IgD-negative memory B cell (primary cell): ENCODE data around the gene CHD1. TPM values are rescaled to one million over a fixed set of nuclear protein-coding genes. Genes with fewer than 3 reads are reported as not detected.

Experiments used
- H3K27ac Mint-ChIP-seq, 3 donors: one replicate each; pipeline ENCODE4 v1.8.0; 2020 to 2022; ENCODE audit warnings: mild to moderate bottlenecking in 3 of 3, mixed read lengths in 3 of 3, moderate library complexity in 1 of 3
- H3K27me3 Mint-ChIP-seq: one replicate; pipeline ENCODE4 v1.8.0; 2021; ENCODE audit warnings: mixed read lengths
- H3K36me3 Mint-ChIP-seq: one replicate; pipeline ENCODE4 v1.8.0; 2020; ENCODE audit warnings: mild to moderate bottlenecking, mixed read lengths
- H3K4me1 Mint-ChIP-seq, 3 donors: one replicate each; pipeline ENCODE4 v1.8.0; 2020 to 2022; ENCODE audit warnings: mixed read lengths in 3 of 3, mild to moderate bottlenecking in 1 of 3
- H3K4me3 Mint-ChIP-seq, 4 donors: one replicate each; pipeline ENCODE4 v1.8.0; 2020 to 2022; ENCODE audit warnings: mild to moderate bottlenecking in 4 of 4, mixed read lengths in 4 of 4, moderate library complexity in 3 of 4
- H3K9me3 Mint-ChIP-seq, 3 donors: one replicate each; pipeline ENCODE4 v1.8.0; 2020 to 2021; ENCODE audit warnings: mixed read lengths in 3 of 3, mild to moderate bottlenecking in 1 of 3
- polyA plus RNA-seq: library from polyadenylated mRNA; unstranded; fragments of 300-500 nt; fragmentation: Illumina TruSeq; gene quantifications from one replicate; pipeline ENCODE4 v1.2.3, GENCODE V29; 2021

CHD1 gene
- polyA plus RNA-seq, 1 donor from 2014 or later = 13.9 TPM

GRCh38 chr5:98927242-98927988 is 1.4 kb downstream of the CHD1 start:
- no peaks in the 10 kb centered on the region for H3K27me3 Mint-ChIP-seq
- peaks cover 3% of the 10 kb centered on the region for H3K36me3 Mint-ChIP-seq
- H3K4me1 Mint-ChIP-seq = peaks cover 15 to 45% (median 34%) of the 10 kb centered on the region in 3 donors
- H3K4me3 Mint-ChIP-seq = peak overlapping the region; percentile 89 to 96 (median 95)
- H3K27ac Mint-ChIP-seq = peak overlapping the region; percentile 81 to 98 (median 95)
- H3K9me3 Mint-ChIP-seq = no peaks in the 10 kb centered on the region

GRCh38 chr5:98923966-98924365 is 4.8 kb downstream of the CHD1 start:
- Mint-ChIP-seq H3K36me3 (peaks cover 3% of the 10 kb centered on the region), H3K9me3 (no peaks in the 10 kb centered on the region), H3K4me3 (no peak overlapping the region), H3K27me3 (no peaks in the 10 kb centered on the region), H3K4me1 (peaks cover 36 to 41% (median 38%) of the 10 kb centered on the region in 3 donors), H3K27ac (peak overlapping the region in 2 of 3 donors; percentile 61 to 80)

- no peaks in the 10 kb centered on the region for H3K9me3 Mint-ChIP-seq
- peak overlapping the region in 1 of 4 donors; percentile 74 for H3K4me3 Mint-ChIP-seq
- peaks cover 3% of the 10 kb centered on the region for H3K36me3 Mint-ChIP-seq
- H3K27me3 Mint-ChIP-seq = no peaks in the 10 kb centered on the region
- H3K27ac Mint-ChIP-seq = peak overlapping the region in 2 of 3 donors; percentile 5 to 81
- H3K4me1 Mint-ChIP-seq = peaks cover 45 to 49% (median 46%) of the 10 kb centered on the region in 3 donors
Measured at GRCh38 chr5:98921947-98922505, 6.8 kb downstream of the CHD1 start.

- Mint-ChIP-seq H3K27ac (peak overlapping the region in 1 of 3 donors; percentile 27), H3K4me1 (peaks cover 54 to 63% (median 59%) of the 10 kb centered on the region in 3 donors), H3K9me3 (no peaks in the 10 kb centered on the region), H3K27me3 (no peaks in the 10 kb centered on the region), H3K4me3 (no peak overlapping the region), H3K36me3 (peaks cover 2% of the 10 kb centered on the region)
Measured at GRCh38 chr5:98917433-98917832, 11.4 kb downstream of the CHD1 start.

GRCh38 chr5:98916540-98916939 is 12.3 kb downstream of the CHD1 start:
- H3K27me3 Mint-ChIP-seq = no peaks in the 10 kb centered on the region
- peaks cover 2% of the 10 kb centered on the region for H3K36me3 Mint-ChIP-seq
- H3K9me3 Mint-ChIP-seq = no peaks in the 10 kb centered on the region
- H3K4me3 Mint-ChIP-seq = peak overlapping the region in 1 of 4 donors; percentile 1
- peaks cover 53 to 58% (median 57%) of the 10 kb centered on the region in 3 donors for H3K4me1 Mint-ChIP-seq
- peak overlapping the region in 1 of 3 donors; percentile 27 for H3K27ac Mint-ChIP-seq

- Mint-ChIP-seq H3K36me3 (peaks cover 2% of the 10 kb centered on the region), H3K4me3 (peak overlapping the region in 1 of 4 donors; percentile 3), H3K9me3 (no peaks in the 10 kb centered on the region), H3K27me3 (no peaks in the 10 kb centered on the region), H3K27ac (peak overlapping the region in 1 of 3 donors; percentile 61), H3K4me1 (peaks cover 59 to 65% (median 61%) of the 10 kb centered on the region in 3 donors)
Measured at GRCh38 chr5:98913911-98914310, 14.9 kb downstream of the CHD1 start.

GRCh38 chr5:98911280-98912040 is 17.3 kb downstream of the CHD1 start:
- Mint-ChIP-seq H3K4me3 (peak overlapping the region in 2 of 4 donors; percentile 6 to 18), H3K9me3 (no peaks in the 10 kb centered on the region), H3K36me3 (peaks cover 2% of the 10 kb centered on the region), H3K4me1 (peaks cover 56 to 59% (median 59%) of the 10 kb centered on the region in 3 donors), H3K27ac (peak overlapping the region in 2 of 3 donors; percentile 23 to 57), H3K27me3 (no peaks in the 10 kb centered on the region)

GRCh38 chr5:98909363-98909762 is 19.4 kb downstream of the CHD1 start:
- H3K36me3 Mint-ChIP-seq = peaks cover 2% of the 10 kb centered on the region
- no peaks in the 10 kb centered on the region for H3K9me3 Mint-ChIP-seq
- H3K4me3 Mint-ChIP-seq = peak overlapping the region in 1 of 4 donors; percentile 1
- peak overlapping the region; percentile 3 to 71 (median 20) for H3K27ac Mint-ChIP-seq
- peaks cover 52 to 55% (median 52%) of the 10 kb centered on the region in 3 donors for H3K4me1 Mint-ChIP-seq
- no peaks in the 10 kb centered on the region for H3K27me3 Mint-ChIP-seq

GRCh38 chr5:98907951-98908350 is 20.9 kb downstream of the CHD1 start:
- H3K4me3 Mint-ChIP-seq = no peak overlapping the region
- no peaks in the 10 kb centered on the region for H3K9me3 Mint-ChIP-seq
- peaks cover 2% of the 10 kb centered on the region for H3K36me3 Mint-ChIP-seq
- peaks cover 44 to 47% (median 46%) of the 10 kb centered on the region in 3 donors for H3K4me1 Mint-ChIP-seq
- peak overlapping the region; percentile 34 to 83 (median 39) for H3K27ac Mint-ChIP-seq
- H3K27me3 Mint-ChIP-seq = no peaks in the 10 kb centered on the region

GRCh38 chr5:98906756-98907355 is 22.0 kb downstream of the CHD1 start:
- H3K27ac Mint-ChIP-seq = peak overlapping the region in 1 of 3 donors; percentile 23

GRCh38 chr5:98905857-98906688 is 22.7 kb downstream of the CHD1 start:
- Mint-ChIP-seq H3K9me3 (no peaks in the 10 kb centered on the region), H3K36me3 (peaks cover 3% of the 10 kb centered on the region), H3K4me3 (peak overlapping the region in 1 of 4 donors; percentile 18), H3K27me3 (no peaks in the 10 kb centered on the region), H3K4me1 (peaks cover 34 to 37% (median 36%) of the 10 kb centered on the region in 3 donors), H3K27ac (peak overlapping the region in 2 of 3 donors; percentile 1 to 5)

More at GRCh38 chr5:98906756-98907355, 22.0 kb downstream of the CHD1 start:
- peaks cover 41 to 44% (median 43%) of the 10 kb centered on the region in 3 donors for H3K4me1 Mint-ChIP-seq
- peak overlapping the region in 1 of 4 donors; percentile 65 for H3K4me3 Mint-ChIP-seq
- H3K9me3 Mint-ChIP-seq = no peaks in the 10 kb centered on the region
- H3K27me3 Mint-ChIP-seq = no peaks in the 10 kb centered on the region
- H3K36me3 Mint-ChIP-seq = peaks cover 2% of the 10 kb centered on the region

GRCh38 chr5:98904780-98905179 is 24.0 kb downstream of the CHD1 start:
- peaks cover 29 to 33% (median 32%) of the 10 kb centered on the region in 3 donors for H3K4me1 Mint-ChIP-seq

GRCh38 chr5:98902733-98903132 is 26.1 kb downstream of the CHD1 start:
- no peak overlapping the region for H3K27ac Mint-ChIP-seq
- peaks cover 15 to 21% (median 16%) of the 10 kb centered on the region in 3 donors for H3K4me1 Mint-ChIP-seq
- peaks cover 7% of the 10 kb centered on the region for H3K36me3 Mint-ChIP-seq
- no peaks in the 10 kb centered on the region for H3K9me3 Mint-ChIP-seq
- H3K27me3 Mint-ChIP-seq = no peaks in the 10 kb centered on the region
- H3K4me3 Mint-ChIP-seq = no peak overlapping the region

More at GRCh38 chr5:98904780-98905179, 24.0 kb downstream of the CHD1 start:
- H3K27me3 Mint-ChIP-seq = no peaks in the 10 kb centered on the region
- H3K9me3 Mint-ChIP-seq = no peaks in the 10 kb centered on the region
- no peak overlapping the region for H3K27ac Mint-ChIP-seq
- no peak overlapping the region for H3K4me3 Mint-ChIP-seq
- peaks cover 7% of the 10 kb centered on the region for H3K36me3 Mint-ChIP-seq

- Mint-ChIP-seq H3K36me3 (peaks cover 7% of the 10 kb centered on the region), H3K27me3 (no peaks in the 10 kb centered on the region), H3K4me1 (peaks cover 3 to 4% (median 3%) of the 10 kb centered on the region in 3 donors), H3K4me3 (no peak overlapping the region), H3K9me3 (no peaks in the 10 kb centered on the region), H3K27ac (no peak overlapping the region)
Measured at GRCh38 chr5:98899456-98899855, 29.4 kb downstream of the CHD1 start.
